Measurements from ENCODE around the gene JPH4. TPM values are rescaled to one million over a fixed set of nuclear protein-coding genes. Genes with fewer than 3 reads are reported as not detected.

JPH4 gene
- total RNA-seq, 8 experiments from 2014 or later = 1.6 to 41.5 (median 21.9) TPM

DNA sequence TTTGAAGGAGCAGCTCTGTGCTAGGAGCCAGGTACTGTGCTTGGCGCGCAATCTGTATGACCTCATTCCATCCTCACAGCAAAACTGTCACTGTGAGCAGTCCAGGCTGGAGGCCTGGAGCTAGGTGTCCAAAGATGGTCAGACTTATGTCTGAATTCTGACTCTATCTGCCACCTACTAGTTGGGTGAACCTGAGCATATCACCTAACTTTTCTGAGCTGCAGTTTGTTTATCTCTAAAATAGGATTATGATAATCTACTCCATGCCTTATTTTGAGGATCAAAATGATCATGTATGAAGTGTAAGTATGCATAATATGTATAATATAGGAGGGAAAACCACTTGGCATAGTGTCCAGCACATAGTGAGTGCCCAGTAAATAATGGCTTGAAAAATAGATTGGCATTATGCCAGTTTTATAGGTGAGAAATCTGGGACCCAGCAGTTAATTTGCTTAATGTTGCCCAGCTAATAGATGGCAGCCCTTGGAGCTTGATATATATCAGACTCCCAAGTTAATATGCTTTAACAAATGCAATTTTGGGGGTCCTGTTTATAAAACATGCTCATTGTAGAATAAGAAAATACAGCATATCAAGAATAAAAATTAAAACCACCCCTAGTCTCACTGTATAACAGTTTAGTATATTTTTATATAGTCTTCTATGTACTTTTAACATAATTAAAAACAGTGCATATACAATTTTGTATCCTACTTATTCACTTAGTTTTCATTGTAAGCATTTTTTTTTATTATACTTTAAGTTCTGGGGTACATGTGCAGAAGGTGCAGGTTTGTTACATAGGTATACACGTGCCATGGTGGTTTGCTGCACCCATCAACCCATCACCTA is 4.5 kb upstream of the JPH4 start:
- no peak overlapping the region for H3K27ac ChIP-seq
- WGBS, 10 experiments = 0 to 83% (median 43%) methylated on average over 1 to 3 of the region's 3 CpGs; no CpG with 5 or more reads in 6 of the 10 experiments
- H3K4me3 ChIP-seq = no peak overlapping the region
- peaks cover 7% of the 10 kb centered on the region in 2 donors for H3K4me1 ChIP-seq (replicated peaks in 1 of 2)
- in situ Hi-C loops (cut with MboI; ENCODE audit: low pct_unique_long_range_greater_than_20kb in 2 of 9, low sequenced_read_pairs in 9 of 9, unreplicated experiment in 9 of 9) = no loop called here
- no peak for ATAC-seq (replicated peaks in 6 of 8)

DNA sequence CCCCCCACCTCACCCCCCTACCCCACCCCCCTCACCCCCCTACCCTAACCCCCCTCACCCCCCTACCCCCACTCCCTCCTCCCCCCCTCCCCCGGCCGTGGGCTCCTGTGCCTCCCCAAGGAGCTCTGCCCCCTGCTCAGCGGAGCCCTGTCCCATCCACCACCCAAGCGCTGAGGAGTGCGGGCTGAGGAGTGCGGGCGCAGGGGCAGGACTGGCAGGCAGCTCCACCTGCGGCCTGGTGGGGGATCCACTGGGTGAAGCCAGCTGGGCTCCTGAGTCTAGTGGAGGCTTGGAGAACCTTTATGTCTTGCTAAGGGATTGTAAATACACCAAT is 2.3 kb upstream of the JPH4 start:
- 100% methylated on average over 3 of the region's 8 CpGs; no CpG with 5 or more reads in 9 of the 10 experiments for WGBS, 10 experiments
- Histone ChIP-seq H3K4me3 (no peak overlapping the region), H3K27ac (no peak overlapping the region), H3K4me1 (replicated peaks in 1 of 2) (peaks cover 11 to 13% of the 10 kb centered on the region in 2 donors)
- in situ Hi-C loops (cut with MboI; ENCODE audit: low pct_unique_long_range_greater_than_20kb in 2 of 9, low sequenced_read_pairs in 9 of 9, unreplicated experiment in 9 of 9) = no loop called here
- ATAC-seq (replicated peaks in 6 of 8) = no peak

DNA sequence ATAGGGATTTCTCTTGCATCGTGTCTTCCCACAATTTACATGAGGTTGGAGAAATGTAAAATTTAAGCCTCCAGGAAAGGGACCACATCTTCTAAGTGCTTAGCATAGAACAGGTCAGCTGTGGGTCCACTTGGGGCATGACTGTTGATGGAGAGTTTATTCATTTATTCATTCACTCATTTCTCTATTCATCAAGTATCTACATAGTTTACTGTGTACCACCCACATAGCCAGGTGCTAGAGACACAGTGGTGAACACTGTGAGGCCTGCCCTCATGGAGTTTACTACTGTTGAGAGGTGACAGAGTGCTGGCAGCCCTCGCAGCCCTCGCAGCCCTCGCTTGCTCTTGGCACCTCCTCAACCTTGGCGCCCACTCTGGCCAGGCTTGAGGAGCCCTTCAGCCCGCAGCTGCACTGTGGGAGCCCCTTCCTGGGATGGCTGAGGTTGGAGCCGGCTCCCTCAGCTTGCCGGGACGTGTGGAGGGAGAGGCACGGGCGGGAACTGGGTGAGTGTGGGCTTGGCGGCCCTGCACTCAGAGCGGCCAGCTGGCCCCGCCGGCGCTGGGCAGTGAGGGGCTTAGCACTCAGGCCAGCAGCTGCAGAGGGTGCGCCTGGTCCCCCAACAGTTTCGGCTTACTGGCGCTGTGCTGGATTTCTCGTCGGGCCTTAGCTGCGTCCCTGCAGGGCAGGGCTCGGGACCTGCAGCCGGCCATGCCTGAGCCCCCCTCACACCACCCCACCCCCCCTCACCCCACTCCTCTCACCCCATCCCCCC is 1.7 kb upstream of the JPH4 start:
- H3K4me1 ChIP-seq (replicated peaks in 1 of 2) = peaks cover 11 to 13% of the 10 kb centered on the region in 2 donors
- no peak overlapping the region for H3K4me3 ChIP-seq
- H3K27ac ChIP-seq = no peak overlapping the region
- ATAC-seq (replicated peaks in 6 of 8) = peak in 3 of 8 experiments; percentile 19 to 38 (median 33)
- in situ Hi-C loops (cut with MboI; ENCODE audit: low pct_unique_long_range_greater_than_20kb in 2 of 9, low sequenced_read_pairs in 9 of 9, unreplicated experiment in 9 of 9) = no loop called here
- 40 to 100% (median 92%) methylated on average over 1 to 2 of the region's 24 CpGs; no CpG with 5 or more reads in 7 of the 10 experiments for WGBS, 10 experiments

DNA sequence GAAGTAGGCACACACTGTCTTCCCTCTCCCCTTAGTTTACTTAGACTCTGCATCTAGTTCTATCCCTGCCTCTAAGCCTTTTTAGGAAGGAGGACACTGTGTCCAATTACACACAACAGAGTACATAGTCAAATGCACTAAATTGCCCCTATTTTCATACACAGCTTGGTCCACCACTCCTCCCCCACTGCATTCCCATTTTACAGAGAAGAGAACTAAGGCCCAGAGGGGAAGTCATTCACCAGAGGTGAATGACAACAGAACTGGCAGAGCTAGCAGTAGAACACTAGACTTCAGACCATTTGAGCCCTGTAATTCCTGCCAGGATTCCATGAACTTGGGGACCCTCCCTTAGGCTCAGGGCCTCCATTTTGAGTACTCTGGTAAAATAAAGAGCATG is 1.1 kb upstream of the JPH4 start:
- peak overlapping the region in 2 of 5 donors; percentile 42 to 49 for H3K4me3 ChIP-seq
- in situ Hi-C loops (cut with MboI; ENCODE audit: low pct_unique_long_range_greater_than_20kb in 2 of 9, low sequenced_read_pairs in 9 of 9, unreplicated experiment in 9 of 9) = no loop called here
- no peak for ATAC-seq (replicated peaks in 6 of 8)
- peaks cover 11 to 13% of the 10 kb centered on the region in 2 donors for H3K4me1 ChIP-seq (replicated peaks in 1 of 2)
- H3K27ac ChIP-seq = peak overlapping the region; percentile 82 to 96

DNA sequence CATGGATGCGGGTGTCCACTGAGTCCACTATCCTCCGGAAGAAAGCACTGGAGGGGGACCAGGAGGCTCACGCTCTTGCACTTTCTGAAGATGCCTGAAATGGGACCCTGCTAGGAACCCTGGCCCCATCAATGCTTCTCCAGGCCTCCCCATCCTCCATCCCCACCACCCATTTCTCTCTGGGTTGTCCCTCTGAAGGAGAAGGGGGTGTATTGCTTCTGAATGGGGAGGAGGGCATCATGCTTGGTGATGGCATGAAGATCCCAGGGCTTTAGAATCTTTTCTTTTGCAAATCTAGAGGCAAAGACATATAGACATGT is 681 bp upstream of the JPH4 start:
- Histone ChIP-seq H3K4me3 (peak overlapping the region; percentile 42 to 78 (median 49)), H3K27ac (peak overlapping the region; percentile 82 to 96), H3K4me1 (replicated peaks in 1 of 2) (peaks cover 11 to 13% of the 10 kb centered on the region in 2 donors)
- in situ Hi-C loops (cut with MboI; ENCODE audit: low pct_unique_long_range_greater_than_20kb in 2 of 9, low sequenced_read_pairs in 9 of 9, unreplicated experiment in 9 of 9) = no loop called here
- WGBS, 10 experiments = 40 to 80% methylated on average over 1 of the region's 3 CpGs; no CpG with 5 or more reads in 8 of the 10 experiments
- ATAC-seq (replicated peaks in 6 of 8) = no peak

DNA sequence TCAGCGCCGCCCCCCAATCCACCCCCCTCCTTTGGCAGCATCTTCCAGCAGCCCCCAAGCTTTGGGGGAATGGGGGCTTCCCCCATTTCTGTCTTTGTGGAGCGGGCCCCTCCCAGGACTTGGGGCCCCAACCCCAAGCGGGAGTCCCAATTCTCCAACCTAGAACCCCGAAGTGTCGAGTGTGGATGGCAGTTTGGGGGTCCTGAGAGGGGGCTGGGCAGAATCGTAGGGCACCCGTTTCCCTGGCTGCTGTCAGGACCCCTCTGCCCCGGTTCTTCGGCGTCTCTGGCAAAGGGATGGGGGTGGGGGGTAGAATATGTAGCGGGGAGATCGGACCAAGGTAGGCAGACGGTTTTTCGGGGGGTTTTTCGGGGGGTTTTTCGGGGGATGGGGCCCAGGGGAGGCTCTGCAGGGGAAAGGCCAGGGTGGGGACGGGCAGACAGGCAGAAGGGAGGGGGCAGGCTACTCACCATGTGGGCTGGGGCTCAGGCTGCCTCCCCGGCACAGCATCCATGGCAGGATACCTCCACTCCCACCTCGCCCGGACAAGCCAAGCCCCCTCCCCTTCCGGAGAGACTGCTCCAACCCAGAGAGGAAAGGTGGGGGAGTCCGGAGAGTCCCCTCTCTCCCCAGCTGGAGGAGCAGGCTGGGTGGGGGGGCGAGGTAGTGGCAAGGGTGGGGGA is 739 bp downstream of the JPH4 start:
- Histone ChIP-seq H3K4me1 (replicated peaks in 1 of 2) (peaks cover 13 to 21% of the 10 kb centered on the region in 2 donors), H3K4me3 (peak overlapping the region; percentile 42 to 78 (median 49)), H3K27ac (peak overlapping the region; percentile 82 to 96)
- in situ Hi-C loops (cut with MboI; ENCODE audit: low pct_unique_long_range_greater_than_20kb in 2 of 9, low sequenced_read_pairs in 9 of 9, unreplicated experiment in 9 of 9) = no loop called here
- ATAC-seq (replicated peaks in 6 of 8) = peak in 6 of 8 experiments; percentile 6 to 69 (median 64)
- no CpG with 5 or more reads among the region's 24 CpGs for WGBS, 10 experiments

DNA sequence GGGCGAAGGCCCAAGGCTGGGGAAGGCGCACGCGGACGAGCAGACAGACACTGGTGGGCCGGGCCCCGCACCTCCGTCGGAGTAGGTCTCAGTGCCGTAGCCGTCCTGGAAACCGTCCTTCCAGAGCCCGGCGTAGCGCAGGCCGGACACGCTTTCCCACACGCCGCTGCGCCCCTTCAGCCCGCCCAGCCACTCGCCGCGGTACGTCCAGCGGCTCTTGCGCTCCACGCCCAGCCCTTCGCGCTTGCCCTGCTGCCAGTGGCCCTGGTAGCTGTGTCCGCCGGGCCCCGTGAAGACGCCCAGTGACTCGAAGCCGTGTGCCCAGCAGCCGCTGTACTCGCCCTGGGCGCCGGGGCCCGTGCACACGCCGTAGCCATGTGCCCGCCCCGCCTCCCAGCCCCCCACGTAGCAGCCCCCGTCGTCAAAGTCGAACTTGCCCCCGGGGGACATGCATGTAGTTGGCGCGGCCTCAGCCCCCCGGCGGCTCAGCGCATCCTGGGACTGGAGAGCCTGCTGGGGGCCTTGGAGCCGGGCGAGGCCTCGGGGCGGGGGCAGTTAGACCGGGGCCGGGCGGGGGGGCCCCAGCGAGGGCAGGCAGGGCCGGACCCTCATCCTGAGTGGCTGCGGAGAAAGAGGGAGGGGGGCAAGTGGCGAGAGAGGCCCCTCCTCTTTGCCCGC is 1.4 kb downstream of the JPH4 start:
- peak overlapping the region in 1 of 2 donors; percentile 96 for H3K27ac ChIP-seq
- peak; percentile 8 to 36 (median 28) for ATAC-seq (replicated peaks in 6 of 8)
- in situ Hi-C loops (cut with MboI; ENCODE audit: low pct_unique_long_range_greater_than_20kb in 2 of 9, low sequenced_read_pairs in 9 of 9, unreplicated experiment in 9 of 9) = no loop called here
- peaks cover 13 to 26% of the 10 kb centered on the region in 2 donors for H3K4me1 ChIP-seq (replicated peaks in 1 of 2)
- peak overlapping the region; percentile 42 to 78 (median 49) for H3K4me3 ChIP-seq
- 0% methylated on average over 1 of the region's 67 CpGs; no CpG with 5 or more reads in 9 of the 10 experiments for WGBS, 10 experiments

DNA sequence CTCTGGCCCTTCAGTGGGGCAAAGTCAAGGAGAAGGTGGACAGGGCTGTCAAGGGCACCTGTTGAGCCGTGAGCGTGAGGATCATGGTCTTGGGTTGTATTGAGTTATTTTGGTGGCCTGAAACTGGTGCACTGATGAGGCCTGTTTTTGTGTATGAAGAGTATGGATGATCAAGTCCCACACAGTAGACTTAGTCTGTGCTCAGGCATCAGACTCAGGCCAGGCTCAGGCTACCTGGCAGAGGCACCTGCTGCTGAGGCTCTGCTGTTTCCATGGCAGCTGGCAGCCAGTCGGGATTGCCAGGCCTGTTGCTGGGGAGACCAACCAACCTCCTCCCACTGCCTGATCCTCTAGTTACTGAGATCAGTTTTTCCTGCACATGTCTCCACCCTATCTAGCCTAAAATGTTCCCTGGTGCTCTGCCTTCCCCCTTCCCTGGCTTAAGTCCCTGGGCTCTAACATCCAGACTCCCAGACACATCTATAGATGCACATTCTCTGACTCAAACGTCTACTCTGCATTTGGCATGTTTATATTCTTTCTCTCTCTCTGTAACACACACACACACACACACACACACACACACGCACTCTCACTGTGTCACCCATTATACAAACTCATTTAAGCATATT is 5.1 kb downstream of the JPH4 start:
- ATAC-seq (replicated peaks in 6 of 8) = peak in 3 of 8 experiments; percentile 25 to 53 (median 32)
- Histone ChIP-seq H3K27ac (no peak overlapping the region), H3K4me3 (no peak overlapping the region), H3K4me1 (replicated peaks in 1 of 2) (peaks cover 27 to 40% of the 10 kb centered on the region in 2 donors)
- in situ Hi-C loops (cut with MboI; ENCODE audit: low pct_unique_long_range_greater_than_20kb in 2 of 9, low sequenced_read_pairs in 9 of 9, unreplicated experiment in 9 of 9) = loop anchor here in 6 of 9 experiments (25.0 kb wide), 2 partner anchors 236 to 261 kb away; partner anchors contain the start of genes BCL2L2 (in 4 of the 6), PABPN1 (in 4 of the 6) and PPP1R3E (in 4 of the 6)
- 0 to 80% (median 28%) methylated on average over 1 to 3 of the region's 5 CpGs; no CpG with 5 or more reads in 2 of the 10 experiments for WGBS, 10 experiments

DNA sequence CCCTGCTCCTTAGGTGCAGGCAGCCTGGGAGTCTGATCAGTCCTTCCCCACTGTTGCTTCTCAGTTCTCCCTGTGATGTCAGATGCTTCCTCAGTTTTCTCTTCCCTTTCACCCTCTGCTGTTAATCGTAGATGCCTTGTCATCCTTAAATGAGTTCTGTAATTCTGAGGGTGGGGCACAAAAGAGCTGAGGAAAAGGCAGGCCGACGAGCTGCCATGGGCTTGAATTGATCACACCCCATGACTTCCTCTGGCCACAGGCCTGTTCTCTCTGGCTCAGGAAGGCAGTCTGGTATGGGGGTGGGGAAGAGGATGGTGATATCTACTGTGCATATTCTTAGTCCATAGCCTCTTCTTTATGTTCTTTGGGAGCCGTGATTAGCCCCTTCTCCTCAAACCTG is 5.8 kb downstream of the JPH4 start:
- ATAC-seq (replicated peaks in 6 of 8) = peak in 7 of 8 experiments; percentile 11 to 46 (median 42)
- WGBS, 10 experiments = 0 to 54% (median 10%) methylated on average over 1 to 4 of the region's 4 CpGs; no CpG with 5 or more reads in 4 of the 10 experiments
- Histone ChIP-seq H3K4me3 (no peak overlapping the region), H3K4me1 (replicated peaks in 1 of 2) (peaks cover 33 to 46% of the 10 kb centered on the region in 2 donors), H3K27ac (no peak overlapping the region)
- in situ Hi-C loops (cut with MboI; ENCODE audit: low pct_unique_long_range_greater_than_20kb in 2 of 9, low sequenced_read_pairs in 9 of 9, unreplicated experiment in 9 of 9) = loop anchor here in 6 of 9 experiments (25.0 kb wide), 2 partner anchors 236 to 261 kb away; partner anchors contain the start of genes BCL2L2 (in 4 of the 6), PABPN1 (in 4 of the 6) and PPP1R3E (in 4 of the 6)

DNA sequence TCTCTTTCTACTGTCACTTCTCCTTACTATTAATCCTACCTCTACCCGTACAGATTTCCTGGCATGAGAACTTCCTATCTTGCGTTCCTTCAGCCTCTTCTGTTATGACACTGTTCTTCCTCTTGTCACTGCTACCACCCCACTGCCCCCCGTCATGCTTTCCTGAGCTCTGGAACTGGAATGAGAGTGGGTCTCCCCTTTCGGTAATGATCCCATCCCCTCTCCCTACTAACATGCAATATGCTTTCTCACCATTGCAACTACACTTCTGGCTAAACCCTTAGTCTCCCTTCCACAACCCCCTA is 6.1 kb downstream of the JPH4 start:
- Histone ChIP-seq H3K4me1 (replicated peaks in 1 of 2) (peaks cover 36 to 47% of the 10 kb centered on the region in 2 donors), H3K27ac (no peak overlapping the region), H3K4me3 (no peak overlapping the region)
- no peak for ATAC-seq (replicated peaks in 6 of 8)
- 39 to 82% (median 63%) methylated on average over 1 to 3 of the region's 4 CpGs; no CpG with 5 or more reads in 4 of the 10 experiments for WGBS, 10 experiments
- in situ Hi-C loops (cut with MboI; ENCODE audit: low pct_unique_long_range_greater_than_20kb in 2 of 9, low sequenced_read_pairs in 9 of 9, unreplicated experiment in 9 of 9) = loop anchor here in 6 of 9 experiments (25.0 kb wide), 2 partner anchors 235 to 260 kb away; partner anchors contain the start of genes BCL2L2 (in 4 of the 6), PABPN1 (in 4 of the 6) and PPP1R3E (in 4 of the 6)

DNA sequence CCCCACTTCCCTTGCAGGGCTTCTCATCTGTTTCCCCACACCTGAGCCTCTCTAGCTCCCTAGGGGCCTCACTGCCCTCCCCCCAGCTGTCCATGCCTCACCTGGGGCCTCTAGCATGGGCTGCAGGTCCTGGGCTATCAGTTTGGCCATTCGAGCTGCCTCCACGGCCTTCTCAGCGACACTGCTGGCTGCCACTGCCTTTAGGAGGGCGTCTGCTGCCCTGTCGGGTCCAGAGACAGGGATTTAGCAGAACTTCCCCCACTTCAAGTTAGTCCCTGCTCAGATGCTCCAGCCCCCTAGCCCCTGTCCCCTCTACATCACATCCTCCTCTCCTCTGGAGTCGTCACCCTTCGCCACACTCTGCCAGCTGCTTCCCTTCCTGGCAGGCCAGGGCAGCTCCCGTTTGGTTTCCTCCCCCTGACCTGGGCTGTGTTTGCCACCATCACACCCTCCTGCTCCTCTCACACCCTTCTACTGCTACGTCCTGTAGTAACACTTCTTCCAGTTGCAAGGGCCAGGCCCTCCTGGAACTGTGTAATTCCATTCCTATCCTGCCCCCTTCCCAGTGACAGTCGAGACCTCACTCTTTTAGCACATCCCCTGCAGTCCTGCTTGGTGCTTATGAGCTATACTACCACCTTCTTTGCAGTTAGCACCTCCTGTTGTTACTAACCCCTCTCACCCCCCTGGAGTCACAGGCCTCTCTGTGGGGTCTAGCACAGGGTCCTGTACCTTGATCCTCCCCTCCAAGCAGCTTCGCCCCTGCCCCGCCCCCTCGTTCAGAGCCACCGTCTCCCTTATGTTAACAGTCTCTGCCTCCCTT is 6.7 kb downstream of the JPH4 start:
- no peak for ATAC-seq (replicated peaks in 6 of 8)
- Histone ChIP-seq H3K4me1 (replicated peaks in 1 of 2) (peaks cover 36 to 47% of the 10 kb centered on the region in 2 donors), H3K27ac (no peak overlapping the region), H3K4me3 (no peak overlapping the region)
- in situ Hi-C loops (cut with MboI; ENCODE audit: low pct_unique_long_range_greater_than_20kb in 2 of 9, low sequenced_read_pairs in 9 of 9, unreplicated experiment in 9 of 9) = loop anchor here in 6 of 9 experiments (25.0 kb wide), 2 partner anchors 235 to 260 kb away; partner anchors contain the start of genes BCL2L2 (in 4 of the 6), PABPN1 (in 4 of the 6) and PPP1R3E (in 4 of the 6)
- WGBS, 10 experiments = 10 to 80% (median 60%) methylated on average over 1 to 4 of the region's 14 CpGs; no CpG with 5 or more reads in 6 of the 10 experiments
